Kidney (tissue), 14 donors: ENCODE data around the gene AGFG2. TPM values are rescaled to one million over a fixed set of nuclear protein-coding genes. Genes with fewer than 3 reads are reported as not detected.

ENCODE experiments used
- DNase-seq, 5 donors: peaks; one replicate each; pipeline ENCODE4 v3.0.0-alpha.2; 2013 to 2020
- FAIRE-seq: peaks from 2 replicates; lab custom pipeline; 2012; peaks lifted over from hg19 to GRCh38; lab: Jason Lieb, UNC
- H3K27ac ChIP-seq, 2 donors: one replicate each; pipeline ENCODE4 v1.7.0; 2013; ENCODE audit warnings: low read depth in 2 of 2, low read length in 2 of 2, inconsistent platforms in 1 of 2
- H3K27me3 ChIP-seq: one replicate; pipeline ENCODE4 v1.7.1; 2013; ENCODE audit warnings: low read length, inconsistent platforms; ENCODE audit not compliant: control insufficient read depth, insufficient read depth
- H3K36me3 ChIP-seq, 3 donors: one replicate each; pipeline versions ENCODE4 v1.7.0 to v1.7.1; 2013; ENCODE audit warnings: low read length in 3 of 3, control low read depth in 1 of 3, inconsistent platforms in 1 of 3; ENCODE audit not compliant: insufficient read depth in 3 of 3, control insufficient read depth in 2 of 3
- H3K4me1 ChIP-seq, 3 donors: one replicate each; pipeline versions ENCODE4 v1.7.0 to v1.7.1; 2013; ENCODE audit warnings: low read length in 3 of 3, inconsistent platforms in 1 of 3, low read depth in 1 of 3; ENCODE audit not compliant: control insufficient read depth in 2 of 3, insufficient read depth in 2 of 3
- H3K4me3 ChIP-seq, 3 donors: one replicate each; pipeline versions ENCODE4 v1.7.0 to v1.8.1; 2013; ENCODE audit warnings: low read length in 3 of 3, control low read depth in 1 of 3, inconsistent platforms in 1 of 3
- H3K9ac ChIP-seq, 3 donors: one replicate each; pipeline versions ENCODE4 v1.7.0 to v1.7.1; 2013; ENCODE audit warnings: low read length in 3 of 3, control low read depth in 1 of 3, inconsistent platforms in 1 of 3
- H3K9me3 ChIP-seq, 3 donors: one replicate each; pipeline versions ENCODE4 v1.7.0 to v1.7.1; 2013; ENCODE audit warnings: low read length in 3 of 3, control low read depth in 1 of 3, inconsistent platforms in 1 of 3; ENCODE audit not compliant: control insufficient read depth in 2 of 3, insufficient read depth in 1 of 3
- intact Hi-C: fragments of 100-400 bp; cut with DNase I; formaldehyde crosslinking; loops from one replicate; pipeline ENCODE4 v1.11.1; 2022
- polyA plus RNA-seq: library from polyadenylated mRNA; stranded (reverse); fragments of 350-450 nt; fragmentation: Illumina TruSeq; extraction: RNeasy Lipid Tissue Mini Kit (QIAGEN cat#74804); gene quantifications from one replicate; pipeline ENCODE4 v1.2.3, GENCODE V29; 2014; ENCODE audit warnings: low read depth, low replicate concordance; ENCODE audit not compliant: insufficient read depth
- total RNA-seq: library from RNA; stranded (reverse); fragmentation: NEBNext Ultra II Directional; extraction: Animal tissue kit (Norgen Biotek cat#: 25700); gene quantifications from one replicate; pipeline ENCODE4 v1.2.1, GENCODE V29; 2021
- TF ChIP-seq, protein P1 (sequence below): IDR thresholded peaks from 3 replicates; pipeline ENCODE4 v1.5.1; 2012; ENCODE audit warnings: mild to moderate bottlenecking, moderate library complexity, borderline replicate concordance; ENCODE audit not compliant: insufficient read depth; ENCODE audit errors: extremely low read depth
- donor health status: control.
- donor health status: control.
- donor health status: control.
- donor health status: control.
- donor health status: control.
- donor health status: DM: yes; HTN: yes; CAD: no.
- donor health status: Normal renal cell carcinoma (clear cell type).

Gene AGFG2
- total and polyA plus RNA-seq, 2 donors from 2014 or later, result 24.3 to 37.3 TPM

GRCh38 chr7:100568896-100569844 is 30.2 kb downstream of the AGFG2 start:
- no peak for FAIRE-seq
- H3K4me3 ChIP-seq, result no peak overlapping the region
- TF ChIP-seq, protein P1, sequence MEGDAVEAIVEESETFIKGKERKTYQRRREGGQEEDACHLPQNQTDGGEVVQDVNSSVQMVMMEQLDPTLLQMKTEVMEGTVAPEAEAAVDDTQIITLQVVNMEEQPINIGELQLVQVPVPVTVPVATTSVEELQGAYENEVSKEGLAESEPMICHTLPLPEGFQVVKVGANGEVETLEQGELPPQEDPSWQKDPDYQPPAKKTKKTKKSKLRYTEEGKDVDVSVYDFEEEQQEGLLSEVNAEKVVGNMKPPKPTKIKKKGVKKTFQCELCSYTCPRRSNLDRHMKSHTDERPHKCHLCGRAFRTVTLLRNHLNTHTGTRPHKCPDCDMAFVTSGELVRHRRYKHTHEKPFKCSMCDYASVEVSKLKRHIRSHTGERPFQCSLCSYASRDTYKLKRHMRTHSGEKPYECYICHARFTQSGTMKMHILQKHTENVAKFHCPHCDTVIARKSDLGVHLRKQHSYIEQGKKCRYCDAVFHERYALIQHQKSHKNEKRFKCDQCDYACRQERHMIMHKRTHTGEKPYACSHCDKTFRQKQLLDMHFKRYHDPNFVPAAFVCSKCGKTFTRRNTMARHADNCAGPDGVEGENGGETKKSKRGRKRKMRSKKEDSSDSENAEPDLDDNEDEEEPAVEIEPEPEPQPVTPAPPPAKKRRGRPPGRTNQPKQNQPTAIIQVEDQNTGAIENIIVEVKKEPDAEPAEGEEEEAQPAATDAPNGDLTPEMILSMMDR, result peak; percentile 9
- peak overlapping the region in 1 of 3 donors; percentile 26 for H3K9ac ChIP-seq
- H3K27me3 ChIP-seq, result no peaks in the 10 kb centered on the region
- intact Hi-C loops, result no loop called here
- no peaks in the 10 kb centered on the region for H3K9me3 ChIP-seq
- H3K4me1 ChIP-seq, result peaks cover 0 to 4% (median 0%) of the 10 kb centered on the region in 3 donors
- DNase-seq, result peak in 4 of 5 donors; percentile 70 to 86 (median 80)
- H3K36me3 ChIP-seq, result no peaks in the 10 kb centered on the region
- H3K27ac ChIP-seq, result peak overlapping the region in 1 of 2 donors; percentile 51

- no peak overlapping the region for H3K27ac ChIP-seq
- TF ChIP-seq, protein P1, result no peak
- H3K9me3 ChIP-seq, result no peaks in the 10 kb centered on the region
- H3K27me3 ChIP-seq, result no peaks in the 10 kb centered on the region
- FAIRE-seq (no peak), DNase-seq (peak in 4 of 5 donors; percentile 62 to 83 (median 70))
- intact Hi-C loops, result loop anchor here (10.0 kb wide), 1 partner anchor 114 kb away; no protein-coding TSS in a partner anchor
- H3K9ac ChIP-seq, result no peak overlapping the region
- H3K4me1 ChIP-seq, result peaks cover 0 to 4% (median 0%) of the 10 kb centered on the region in 3 donors
- peaks cover 0 to 6% (median 3%) of the 10 kb centered on the region in 3 donors for H3K36me3 ChIP-seq
- H3K4me3 ChIP-seq, result no peak overlapping the region
Observed at GRCh38 chr7:100570954-100571828, 32.2 kb downstream of the AGFG2 start.

DNA sequence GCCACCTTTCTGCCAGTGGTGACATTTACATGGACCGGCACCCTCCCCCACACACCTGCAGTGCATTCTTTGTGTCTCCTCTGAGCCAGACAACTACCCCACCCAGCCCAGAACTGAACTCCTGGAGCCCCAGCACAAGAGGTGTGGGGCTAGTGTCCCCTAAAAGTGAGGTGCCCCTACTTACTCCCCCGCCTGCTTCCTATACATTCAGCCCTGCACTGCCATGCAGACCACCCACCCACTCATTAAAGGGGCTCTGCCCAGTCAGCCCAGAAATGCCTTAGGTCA is 32.8 kb downstream of the AGFG2 start:
- no peak overlapping the region for H3K4me3 ChIP-seq
- FAIRE-seq (no peak), DNase-seq (peak in 1 of 5 donors; percentile 58)

More for the DNA sequence above, 32.8 kb downstream of the AGFG2 start:
- no peak overlapping the region for H3K9ac ChIP-seq
- peaks cover 0 to 4% (median 0%) of the 10 kb centered on the region in 3 donors for H3K4me1 ChIP-seq
- intact Hi-C loops, result loop anchor here (10.0 kb wide), 1 partner anchor 113 kb away; no protein-coding TSS in a partner anchor
- H3K27me3 ChIP-seq, result no peaks in the 10 kb centered on the region
- H3K36me3 ChIP-seq, result peaks cover 0 to 12% (median 5%) of the 10 kb centered on the region in 3 donors
- H3K9me3 ChIP-seq, result no peaks in the 10 kb centered on the region
- TF ChIP-seq, protein P1, result no peak
- H3K27ac ChIP-seq, result no peak overlapping the region
